GM12878 (cell line): ENCODE measurements around the gene SCRT2. TPM values are rescaled to one million over a fixed set of nuclear protein-coding genes. Genes with fewer than 3 reads are reported as not detected.

Experiments
- ATAC-seq: fragments of 200-7000 bp; cut with Tn5 transposase; 3 replicates; pipeline ENCODE4 v1.9.1; 2020; ENCODE audit warnings: mild to moderate bottlenecking, moderate library complexity
- BruUV-seq: library from RNA; stranded (reverse); fragments of 400-500 nt; replicated peaks from 2 replicates; lab custom pipeline; 2021; lab: Mats Ljungman, UMichigan
- CTCF ChIA-PET: fragments of 300-600 bp; sonication (Branson Sonifier 250); formaldehyde crosslinking; extraction: SDS; loops from one replicate; lab custom pipeline; 2021; ENCODE audit warnings: inconsistent platforms; lab: Yijun Ruan, JAX
- POLR2A ChIA-PET: fragments of 350-600 bp; formaldehyde crosslinking; extraction: SDS; loops from one replicate; lab custom pipeline; 2021; ENCODE audit warnings: inconsistent platforms; lab: Charles Lee
- RAD21 ChIA-PET: fragments of 300-600 bp; sonication (Branson Sonifier 250); formaldehyde crosslinking; loops from one replicate; lab custom pipeline; 2023; ENCODE audit warnings: antibody characterized with exemption; ENCODE audit not compliant: unreplicated experiment; lab: Charles Lee
- SMC1A ChIA-PET: fragments of 300-600 bp; sonication (Branson Sonifier 250); formaldehyde crosslinking; loops from one replicate; lab custom pipeline; 2023; ENCODE audit not compliant: unreplicated experiment, uncharacterized antibody; lab: Charles Lee
- DNase-seq: peaks from one replicate; pipeline ENCODE4 v3.0.0-alpha.2; 2011; ENCODE audit warnings: low read depth, low spot score
- FAIRE-seq: peaks from 3 replicates; lab custom pipeline; 2011; peaks lifted over from hg19 to GRCh38; lab: Jason Lieb, UNC
- H2AFZ ChIP-seq: 2 replicates; pipeline ENCODE4 v1.6.0; 2011; ENCODE audit warnings: low read depth, low read length, control low read depth; ENCODE audit not compliant: control insufficient read depth
- H3K27ac ChIP-seq: 2 replicates; pipeline ENCODE4 v1.5.1; 2011; ENCODE audit warnings: control low read depth; ENCODE audit not compliant: control insufficient read depth, insufficient read depth
- H3K27me3 ChIP-seq, 2 experiments: replicated peaks in 1 of 2; 2 replicates each; pipeline versions ENCODE4 v1.6.0 to v1.6.1; 2011; ENCODE audit warnings: low read length in 1 of 2; ENCODE audit not compliant: control insufficient read depth in 2 of 2, insufficient read depth in 2 of 2
- H3K36me3 ChIP-seq, 2 experiments: 2 replicates each; pipeline ENCODE4 v1.5.1; 2011; ENCODE audit warnings: low read length in 1 of 2; ENCODE audit not compliant: control insufficient read depth in 2 of 2, insufficient read depth in 2 of 2
- H3K4me1 ChIP-seq: 2 replicates; pipeline ENCODE4 v1.6.1; 2011; ENCODE audit warnings: mild to moderate bottlenecking, low read length, moderate library complexity, mixed read lengths; ENCODE audit not compliant: control insufficient read depth, insufficient read depth
- H3K4me2 ChIP-seq: 2 replicates; pipeline ENCODE4 v1.6.0; 2011; ENCODE audit warnings: control low read depth; ENCODE audit not compliant: control insufficient read depth, insufficient read depth
- H3K4me3 ChIP-seq: fragments of 200-600 bp; sonication (generic); 2 replicates; pipeline ENCODE4 v1.5.1; 2016
- H3K79me2 ChIP-seq: 2 replicates; pipeline ENCODE4 v1.6.0; 2011; ENCODE audit warnings: low read length; ENCODE audit not compliant: control insufficient read depth, insufficient read depth
- H3K9ac ChIP-seq: 2 replicates; pipeline ENCODE4 v1.8.0; 2011; ENCODE audit warnings: low read length, control low read depth, mixed read lengths; ENCODE audit not compliant: control insufficient read depth, insufficient read depth
- H3K9me3 ChIP-seq: replicated peaks from 3 replicates; pipeline ENCODE4 v1.5.1; 2011; ENCODE audit warnings: mild to moderate bottlenecking, low read length; ENCODE audit not compliant: control insufficient read depth, insufficient read depth
- H4K20me1 ChIP-seq: 2 replicates; pipeline ENCODE4 v1.6.0; 2011; ENCODE audit not compliant: control insufficient read depth, insufficient read depth
- BMI1 ChIP-seq: fragments of 450-650 bp; IDR thresholded peaks from 2 replicates; pipeline ENCODE4 v1.6.1; 2016; ENCODE audit warnings: mild to moderate bottlenecking, moderate library complexity, borderline replicate concordance
- NRF1 ChIP-seq: conservative IDR thresholded peaks from 2 replicates; pipeline ENCODE4 v1.6.1; 2011; ENCODE audit warnings: mild to moderate bottlenecking, low read depth, low read length, improper control_type of control experiment
- SIN3A ChIP-seq: IDR thresholded peaks from 2 replicates; pipeline ENCODE4 v1.6.1; 2012; ENCODE audit warnings: low read depth, low read length, improper control_type of control experiment
- SMARCA5 ChIP-seq: fragments of 450-650 bp; IDR thresholded peaks from 2 replicates; pipeline ENCODE4 v1.6.1; 2017; ENCODE audit warnings: mild to moderate bottlenecking
- WGBS: methylation state at CpG from one replicate; pipeline ENCODE4 v1.1.6; 2016; ENCODE audit warnings: low lambda C conversion rate; ENCODE audit not compliant: insufficient replicate concordance, insufficient coverage; ENCODE audit errors: missing lambda C conversion rate; 5-methylcytosine and 5-hydroxymethylcytosine counted together
- in situ Hi-C: fragments of 300-500 bp; cut with MboI; formaldehyde crosslinking; loops from 9 replicates; pipeline ENCODE4 v1.14.3; 2018; ENCODE audit warnings: mixed read lengths
- intact Hi-C: fragments of 100-400 bp; cut with micrococcal nuclease; formaldehyde crosslinking; loops from one replicate; pipeline ENCODE4 v1.14.2; 2022; ENCODE audit not compliant: unreplicated experiment
- polyA plus RNA-seq, 11 experiments: library from polyadenylated mRNA; depleted of rRNA in 4 of 11; unstranded in 6 of 11; stranded (reverse) in 5 of 11; fragments of >200 nt; fragmentation: Nextera tagmentation in 4 of 11; fragmentation: Illumina TruSeq in 1 of 11; extraction: Ambion mirVana in 4 of 11; extraction: Trizol in 1 of 11; gene quantifications; 1 replicate in 1 of 11; 2 replicates in 10 of 11; pipeline versions ENCODE4 v1.2.1 to v1.2.3, GENCODE V29; 2011 to 2016; ENCODE audit warnings: inconsistent platforms in 2 of 11, missing spikeins in 2 of 11, low read depth in 1 of 11
- total RNA-seq, 4 experiments: library from RNA; depleted of rRNA in 3 of 4; stranded (reverse); fragments of >200 nt in 3 of 4; fragmentation: Illumina TruSeq in 1 of 4; extraction: Trizol in 1 of 4; gene quantifications; 2 replicates each; pipeline versions ENCODE4 v1.2.1 to v1.2.3, GENCODE V29; 2013 to 2021
- TF ChIP-seq, protein P1 (sequence below): fragments of 450-650 bp; IDR thresholded peaks from 2 replicates; pipeline ENCODE4 v1.6.1; 2017; ENCODE audit warnings: mild to moderate bottlenecking, low read depth, inconsistent platforms; ENCODE audit not compliant: poor library complexity, severe bottlenecking

The SCRT2 gene
- total and polyA plus RNA-seq, 10 of the 15 experiments (the other 5 are each of a cell fraction or from before 2014, with no cell fraction given) = not detected

GRCh38 chr20:684676-685319 is 9.2 kb upstream of the SCRT2 start (continued):
- TF ChIP-seq, protein P1, sequence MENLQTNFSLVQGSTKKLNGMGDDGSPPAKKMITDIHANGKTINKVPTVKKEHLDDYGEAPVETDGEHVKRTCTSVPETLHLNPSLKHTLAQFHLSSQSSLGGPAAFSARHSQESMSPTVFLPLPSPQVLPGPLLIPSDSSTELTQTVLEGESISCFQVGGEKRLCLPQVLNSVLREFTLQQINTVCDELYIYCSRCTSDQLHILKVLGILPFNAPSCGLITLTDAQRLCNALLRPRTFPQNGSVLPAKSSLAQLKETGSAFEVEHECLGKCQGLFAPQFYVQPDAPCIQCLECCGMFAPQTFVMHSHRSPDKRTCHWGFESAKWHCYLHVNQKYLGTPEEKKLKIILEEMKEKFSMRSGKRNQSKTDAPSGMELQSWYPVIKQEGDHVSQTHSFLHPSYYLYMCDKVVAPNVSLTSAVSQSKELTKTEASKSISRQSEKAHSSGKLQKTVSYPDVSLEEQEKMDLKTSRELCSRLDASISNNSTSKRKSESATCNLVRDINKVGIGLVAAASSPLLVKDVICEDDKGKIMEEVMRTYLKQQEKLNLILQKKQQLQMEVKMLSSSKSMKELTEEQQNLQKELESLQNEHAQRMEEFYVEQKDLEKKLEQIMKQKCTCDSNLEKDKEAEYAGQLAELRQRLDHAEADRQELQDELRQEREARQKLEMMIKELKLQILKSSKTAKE = no peak
- TF ChIP-seq BMI1 (no peak), SIN3A (no peak)

DNA sequence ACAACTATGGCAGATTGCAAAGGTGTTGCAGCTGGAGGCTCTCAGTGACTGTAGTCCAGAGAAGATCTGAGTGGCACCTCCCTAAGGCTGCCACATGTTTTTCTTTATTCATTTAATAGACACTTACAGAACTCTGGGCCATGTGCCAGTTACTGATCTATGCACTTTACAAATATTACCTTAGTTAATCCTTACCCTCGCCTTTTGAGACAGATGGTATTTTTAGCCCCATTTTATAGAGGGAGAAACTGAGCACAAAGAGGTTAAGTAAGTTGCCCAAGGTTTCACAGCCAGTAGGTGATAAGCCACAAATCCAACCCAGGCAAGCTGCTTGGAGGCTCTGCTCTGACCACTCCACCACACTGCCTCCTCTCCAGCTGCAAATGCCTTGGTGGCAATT is 6.5 kb upstream of the SCRT2 start:
- Histone ChIP-seq H3K36me3 (no peaks in the 10 kb centered on the region), H3K4me1 (no peaks in the 10 kb centered on the region), H3K4me3 (no peak overlapping the region), H3K79me2 (no peaks in the 10 kb centered on the region), H3K9ac (no peak overlapping the region), H3K9me3 (no peaks in the 10 kb centered on the region), H2AFZ (no peak overlapping the region), H3K4me2 (no peak overlapping the region), H3K27me3 (peaks cover 2 to 4% of the 10 kb centered on the region in 2 experiments), H3K27ac (no peak overlapping the region), H4K20me1 (no peaks in the 10 kb centered on the region)
- no peak for TF ChIP-seq NRF1
- TF ChIP-seq SMARCA5 = no peak
- 4% methylated on average over 1 of the region's 1 CpG for WGBS
- intact Hi-C loops = no loop called here
- SMC1A ChIA-PET = no interaction called here
- no TSS peak for BruUV-seq
- POLR2A ChIA-PET = no interaction called here
- in situ Hi-C loops = no loop called here
- FAIRE-seq (no peak), ATAC-seq (no peak), DNase-seq (no peak)
- CTCF ChIA-PET = interaction anchor here (1.0 to 1.2 kb wide), 2 partner anchors 37 to 57 kb away, joined by 3 to 4 read pairs; no protein-coding TSS in a partner anchor
- RAD21 ChIA-PET = no interaction called here
